ENCODE measurements around the gene ATP5F1D. TPM values are rescaled to one million over a fixed set of nuclear protein-coding genes. Genes with fewer than 3 reads are reported as not detected.

ATP5F1D gene
- total and polyA plus RNA-seq, 4 donors: 27.1 to 266 (median 187) TPM

GRCh38 chr19:1262623-1263123 lies 21.1 kb downstream of the ATP5F1D start:
- H3K27ac ChIP-seq (ENCODE audit: low read depth in 1 of 2, low read length in 1 of 2): peak overlapping the region; percentile 82 to 98
- DNase-seq (peak; percentile 76 to 83 (median 81)), ATAC-seq (ENCODE audit: insufficient read depth, low FRiP score) (no peak)
- H3K36me3 ChIP-seq (ENCODE audit: control insufficient read depth in 4 of 4, insufficient read depth in 4 of 4, low read length in 4 of 4): peaks cover 0 to 2% (median 0%) of the 10 kb centered on the region in 4 donors
- peaks cover 0 to 57% (median 35%) of the 10 kb centered on the region in 5 donors for H3K4me1 ChIP-seq (ENCODE audit: control insufficient read depth in 5 of 5, insufficient read depth in 5 of 5, low read length in 5 of 5)
- H3K4me3 ChIP-seq: no peak overlapping the region
- H3K9ac ChIP-seq (ENCODE audit: insufficient read depth in 1 of 2, low read length in 2 of 2): peak overlapping the region in 1 of 2 donors; percentile 23
- H3K9me3 ChIP-seq (ENCODE audit: control insufficient read depth in 4 of 4, insufficient read depth in 3 of 4, low read length in 3 of 4): no peaks in the 10 kb centered on the region
- H3K27me3 ChIP-seq (ENCODE audit: control insufficient read depth in 3 of 3, insufficient read depth in 3 of 3, low read length in 2 of 3): no peaks in the 10 kb centered on the region
- WGBS, 2 donors: 39 to 44% methylated on average over 20 to 21 of the region's 21 CpGs
- TF ChIP-seq, protein P1, sequence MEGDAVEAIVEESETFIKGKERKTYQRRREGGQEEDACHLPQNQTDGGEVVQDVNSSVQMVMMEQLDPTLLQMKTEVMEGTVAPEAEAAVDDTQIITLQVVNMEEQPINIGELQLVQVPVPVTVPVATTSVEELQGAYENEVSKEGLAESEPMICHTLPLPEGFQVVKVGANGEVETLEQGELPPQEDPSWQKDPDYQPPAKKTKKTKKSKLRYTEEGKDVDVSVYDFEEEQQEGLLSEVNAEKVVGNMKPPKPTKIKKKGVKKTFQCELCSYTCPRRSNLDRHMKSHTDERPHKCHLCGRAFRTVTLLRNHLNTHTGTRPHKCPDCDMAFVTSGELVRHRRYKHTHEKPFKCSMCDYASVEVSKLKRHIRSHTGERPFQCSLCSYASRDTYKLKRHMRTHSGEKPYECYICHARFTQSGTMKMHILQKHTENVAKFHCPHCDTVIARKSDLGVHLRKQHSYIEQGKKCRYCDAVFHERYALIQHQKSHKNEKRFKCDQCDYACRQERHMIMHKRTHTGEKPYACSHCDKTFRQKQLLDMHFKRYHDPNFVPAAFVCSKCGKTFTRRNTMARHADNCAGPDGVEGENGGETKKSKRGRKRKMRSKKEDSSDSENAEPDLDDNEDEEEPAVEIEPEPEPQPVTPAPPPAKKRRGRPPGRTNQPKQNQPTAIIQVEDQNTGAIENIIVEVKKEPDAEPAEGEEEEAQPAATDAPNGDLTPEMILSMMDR (IDR thresholded peaks at IDR 0.05; ENCODE audit: control extremely low read depth, extremely low read depth): no peak

DNA sequence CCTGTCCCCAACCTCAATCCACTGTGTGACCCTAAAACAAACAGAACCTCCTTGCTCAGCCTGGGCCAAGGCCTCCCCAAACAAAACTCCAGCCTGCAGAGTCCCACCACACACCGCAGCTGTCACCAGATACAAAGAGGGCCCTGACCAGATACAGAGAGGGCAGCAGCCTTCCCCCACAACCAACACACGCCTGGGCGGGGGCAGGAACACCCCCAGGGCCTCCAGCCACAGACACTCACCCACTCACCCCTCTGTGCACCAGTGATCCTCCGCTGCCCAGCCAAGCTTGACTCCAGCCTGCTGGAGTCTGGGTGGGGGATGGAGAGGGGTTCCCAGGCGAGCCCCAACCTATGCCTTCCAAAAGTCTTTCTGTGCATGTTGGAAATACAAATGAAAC lies 21.6 kb downstream of the ATP5F1D start:
- TF ChIP-seq, protein P1 (IDR thresholded peaks at IDR 0.05; ENCODE audit: control extremely low read depth, extremely low read depth): no peak
- no peak overlapping the region for H3K4me3 ChIP-seq
- H3K27ac ChIP-seq (ENCODE audit: low read depth in 1 of 2, low read length in 1 of 2): peak overlapping the region in 1 of 2 donors; percentile 98
- no peaks in the 10 kb centered on the region for H3K36me3 ChIP-seq (ENCODE audit: control insufficient read depth in 4 of 4, insufficient read depth in 4 of 4, low read length in 4 of 4)
- H3K9ac ChIP-seq (ENCODE audit: insufficient read depth in 1 of 2, low read length in 2 of 2): no peak overlapping the region
- DNase-seq: no peak
- WGBS, 2 donors: 64 to 70% methylated on average over 5 of the region's 5 CpGs
- H3K9me3 ChIP-seq (ENCODE audit: control insufficient read depth in 4 of 4, insufficient read depth in 3 of 4, low read length in 3 of 4): no peaks in the 10 kb centered on the region
- H3K4me1 ChIP-seq (ENCODE audit: control insufficient read depth in 5 of 5, insufficient read depth in 5 of 5, low read length in 5 of 5): peaks cover 3 to 62% (median 32%) of the 10 kb centered on the region in 5 donors
- no peak for ATAC-seq (ENCODE audit: insufficient read depth, low FRiP score)
- no peaks in the 10 kb centered on the region for H3K27me3 ChIP-seq (ENCODE audit: control insufficient read depth in 3 of 3, insufficient read depth in 3 of 3, low read length in 2 of 3)

DNA sequence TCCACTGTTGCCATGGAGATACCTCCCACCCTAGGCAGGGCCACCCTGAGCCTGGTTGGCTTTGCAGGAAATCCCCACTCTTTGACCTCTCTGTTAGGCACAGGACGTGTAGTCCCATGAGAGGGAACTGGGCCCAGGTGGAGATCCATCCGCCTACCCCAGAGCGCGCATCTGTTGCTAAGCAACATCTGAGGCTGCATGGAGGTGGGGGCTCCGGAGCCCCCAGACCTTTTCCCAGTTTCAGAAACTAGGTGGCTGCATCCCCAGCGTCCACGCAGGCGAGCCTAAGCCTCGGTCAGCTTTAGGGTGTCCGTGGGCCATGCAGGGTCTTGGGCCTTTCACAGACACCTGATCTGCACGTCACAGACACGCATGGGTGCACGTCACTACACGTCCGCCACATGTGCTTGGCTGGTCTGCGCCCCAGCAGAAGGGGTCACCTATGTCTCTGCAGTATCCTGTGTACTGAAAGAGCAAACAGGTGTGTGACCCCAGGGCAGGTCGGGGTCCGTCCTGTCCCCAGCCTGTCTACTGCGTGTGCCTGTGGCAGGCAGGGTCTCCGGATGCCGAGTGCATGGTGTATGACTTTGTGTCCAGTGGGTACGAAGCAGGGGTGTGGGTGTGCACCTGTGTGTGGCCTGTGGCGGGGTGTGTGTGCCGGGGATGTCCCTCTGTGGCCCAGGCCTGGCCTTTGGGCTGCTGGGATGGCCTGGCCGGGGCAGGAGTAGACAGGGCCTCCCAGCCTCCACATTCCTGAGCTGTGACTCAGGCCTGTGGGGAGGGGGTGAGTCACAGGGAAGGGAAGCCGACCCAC lies 23.5 kb downstream of the ATP5F1D start:
- H3K27me3 ChIP-seq (ENCODE audit: control insufficient read depth in 3 of 3, insufficient read depth in 3 of 3, low read length in 2 of 3): no peaks in the 10 kb centered on the region
- peaks cover 9 to 69% (median 39%) of the 10 kb centered on the region in 5 donors for H3K4me1 ChIP-seq (ENCODE audit: control insufficient read depth in 5 of 5, insufficient read depth in 5 of 5, low read length in 5 of 5)
- no peak overlapping the region for H3K4me3 ChIP-seq
- H3K27ac ChIP-seq (ENCODE audit: low read depth in 1 of 2, low read length in 1 of 2): peak overlapping the region; percentile 78 to 90
- H3K9ac ChIP-seq (ENCODE audit: insufficient read depth in 1 of 2, low read length in 2 of 2): no peak overlapping the region
- TF ChIP-seq, protein P1 (IDR thresholded peaks at IDR 0.05; ENCODE audit: control extremely low read depth, extremely low read depth): no peak
- ATAC-seq (ENCODE audit: insufficient read depth, low FRiP score) (no peak), DNase-seq (peak in 2 of 3 donors; percentile 56)
- peaks cover 0 to 4% (median 0%) of the 10 kb centered on the region in 4 donors for H3K36me3 ChIP-seq (ENCODE audit: control insufficient read depth in 4 of 4, insufficient read depth in 4 of 4, low read length in 4 of 4)
- H3K9me3 ChIP-seq (ENCODE audit: control insufficient read depth in 4 of 4, insufficient read depth in 3 of 4, low read length in 3 of 4): no peaks in the 10 kb centered on the region
- 72 to 83% methylated on average over 26 of the region's 26 CpGs for WGBS, 2 donors
